ENCODE results near the gene SLC31A2.
A peak's percentile ranks its signal among the peaks of the same experiment; 100 is the strongest.

Gene SLC31A2

DNA sequence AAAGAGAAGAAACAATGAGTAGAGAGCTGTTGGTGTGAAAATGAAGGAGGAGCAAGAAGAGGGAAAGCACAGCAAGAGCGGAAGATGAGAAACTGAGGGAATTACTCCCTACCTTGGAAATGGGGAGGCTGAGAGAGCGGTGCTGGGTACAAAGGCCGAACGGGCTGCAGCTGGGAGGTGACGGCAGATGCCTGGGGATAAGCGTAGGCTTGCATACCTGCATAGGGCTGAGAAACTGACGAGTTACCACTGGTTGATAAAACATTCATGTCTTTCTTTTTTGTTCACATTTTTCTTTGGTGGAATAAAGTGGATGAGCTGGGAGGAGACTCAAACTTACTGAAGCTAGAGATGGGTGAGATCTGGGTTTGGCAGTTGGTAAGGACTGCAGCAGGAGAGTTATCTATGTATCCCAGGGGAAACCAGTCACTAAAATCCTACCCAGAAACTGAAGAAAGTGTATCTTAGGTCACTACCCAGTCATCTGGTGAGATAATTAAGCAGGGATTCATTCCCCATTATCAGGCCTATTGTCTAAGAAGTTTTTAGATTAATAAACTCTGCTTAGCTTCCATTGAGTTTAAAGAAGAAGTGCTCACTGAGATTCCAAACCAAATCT, 35.4 kb downstream of the SLC31A2 start:
- no peak for DNase-seq

DNA sequence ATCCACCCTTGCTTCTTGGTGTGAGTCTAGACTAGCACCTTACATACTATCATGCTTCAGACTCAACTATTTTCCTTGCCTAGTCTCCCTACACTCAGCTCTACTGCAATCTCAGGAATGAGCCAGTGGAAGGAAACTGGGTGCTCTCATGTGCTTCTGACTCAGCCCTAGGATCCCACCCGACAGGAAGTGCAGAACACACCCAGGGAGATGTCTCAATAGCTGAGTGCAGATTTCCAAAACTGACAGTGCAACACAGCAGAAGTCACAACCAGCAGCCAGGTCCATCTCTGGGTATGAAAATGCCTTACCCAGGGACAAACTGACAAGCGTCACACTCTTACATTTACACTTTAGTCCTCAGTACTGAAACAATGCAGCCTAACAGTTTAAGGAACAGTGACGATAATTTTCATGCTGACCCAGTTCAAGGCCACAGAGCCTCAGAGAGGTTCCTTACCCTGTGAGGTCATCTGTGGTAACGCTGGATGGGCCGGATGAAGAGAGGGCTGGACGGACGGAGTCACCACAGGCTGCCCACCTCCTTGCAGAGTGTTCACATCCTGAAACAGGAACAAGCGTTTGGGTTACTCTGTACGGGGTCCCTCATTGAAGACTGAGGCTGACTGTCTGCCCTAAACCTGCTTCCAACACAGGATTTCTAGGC, 37.3 kb downstream of the SLC31A2 start:
- DNase-seq: peak; percentile 93 to 95

DNA sequence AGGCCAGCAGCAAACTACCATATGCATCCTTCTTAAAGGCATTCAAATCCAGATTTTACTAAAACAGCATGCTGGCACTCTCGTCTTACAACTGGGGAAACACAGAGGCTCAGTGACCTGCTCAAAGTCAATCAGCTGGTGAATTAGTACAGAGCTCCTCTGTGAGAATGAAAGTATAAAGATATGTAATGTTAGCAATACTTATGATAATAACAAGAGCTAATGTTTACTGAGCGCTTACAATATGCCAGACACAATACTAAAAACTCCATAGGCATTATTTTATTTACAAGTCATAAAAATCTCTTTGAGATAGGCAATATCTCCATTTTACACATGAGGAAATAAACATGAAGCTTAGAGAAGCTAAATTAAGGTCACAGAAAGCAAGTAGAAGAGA, 41.6 kb downstream of the SLC31A2 start:
- no peak for DNase-seq

DNA sequence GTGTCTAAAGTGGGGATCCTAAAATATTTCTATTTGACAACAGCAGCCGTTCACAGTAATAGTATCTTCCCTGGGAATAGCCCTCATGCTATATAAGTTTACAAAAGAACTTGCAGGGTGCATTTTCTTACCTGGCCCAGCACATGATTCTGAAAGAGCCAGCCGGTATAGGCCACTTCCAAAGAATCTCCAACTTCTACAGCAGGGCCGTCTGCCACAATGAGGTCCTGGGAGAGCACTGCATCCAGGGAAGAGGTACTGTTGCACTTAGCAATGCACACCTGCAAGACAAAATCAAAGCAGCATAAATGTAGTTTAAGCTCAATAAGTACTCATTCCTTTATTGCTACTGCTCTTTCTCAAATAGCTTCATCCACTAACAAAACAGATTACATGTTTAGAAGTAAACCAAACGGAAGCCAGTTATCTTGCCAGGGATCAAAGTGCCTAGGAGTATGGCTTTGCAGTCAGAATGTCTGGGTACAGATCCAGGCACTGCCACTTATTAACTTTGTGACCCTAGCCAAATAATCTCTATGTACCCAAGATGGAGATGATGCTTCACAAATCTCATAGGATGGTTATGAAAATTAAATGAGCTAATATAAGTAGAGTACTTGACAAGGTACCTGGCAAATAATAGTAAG, 49.0 kb downstream of the SLC31A2 start:
- no peak for DNase-seq

DNA sequence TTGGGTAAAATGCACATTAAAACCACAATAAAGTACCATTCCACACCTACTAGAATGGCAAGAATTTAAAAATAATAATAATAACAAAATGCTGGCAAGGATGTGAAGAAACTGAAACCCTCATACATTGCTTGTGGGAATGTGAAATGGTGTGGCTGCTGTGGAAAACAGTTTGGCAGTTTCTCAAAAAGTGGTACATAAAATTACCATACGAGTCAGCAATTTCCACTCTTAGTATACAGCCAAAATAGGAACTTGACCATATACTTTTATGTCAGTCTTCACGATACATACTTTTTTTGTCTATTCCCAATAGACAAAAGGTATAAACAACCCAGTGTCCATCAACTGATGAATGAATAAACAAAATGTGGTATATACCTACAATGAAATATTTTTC, 54.6 kb downstream of the SLC31A2 start:
- DNase-seq: no peak

DNA sequence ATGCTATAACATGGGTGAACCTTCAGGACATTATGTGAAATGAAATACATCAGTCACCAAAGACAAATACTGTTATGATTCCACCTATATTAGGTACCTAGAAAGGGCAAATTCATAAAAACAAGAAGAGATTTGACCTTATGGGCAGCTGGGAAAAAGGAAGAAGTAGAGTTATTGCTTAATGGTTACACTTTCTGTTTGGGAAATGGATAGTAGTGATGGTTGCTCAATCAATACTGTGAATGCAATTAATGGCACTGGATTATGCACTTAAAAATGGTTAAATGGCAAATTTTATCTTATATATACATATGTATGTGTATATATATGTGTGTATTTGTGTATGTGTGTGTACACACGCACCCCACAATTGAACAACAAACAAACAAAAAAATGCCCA, 55.1 kb downstream of the SLC31A2 start:
- DNase-seq: peak; percentile 64 to 72

DNA sequence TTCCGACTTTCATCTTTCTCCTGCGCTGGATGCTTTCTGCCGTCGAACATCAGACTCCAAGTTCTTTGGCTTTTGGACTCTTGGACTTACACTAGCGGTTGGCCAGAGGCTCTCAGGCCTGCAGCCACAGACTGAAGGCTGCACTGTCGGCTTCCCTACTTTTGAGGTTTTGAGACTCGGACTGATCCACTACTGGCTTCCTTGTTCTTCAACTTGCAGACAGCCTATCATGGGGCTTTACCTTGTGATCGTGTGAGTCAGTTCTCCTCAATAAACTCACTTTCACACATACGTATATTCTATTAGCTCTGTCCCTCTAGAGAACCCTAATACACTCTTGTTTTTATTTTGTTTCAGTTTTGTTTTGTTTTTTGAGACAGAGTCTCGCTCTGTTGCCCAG, 60.0 kb downstream of the SLC31A2 start:
- DNase-seq: peak; percentile 42 to 65
